Kidney (tissue), 14 donors: ENCODE data around the gene ETNPPL. TPM values are rescaled to one million over a fixed set of nuclear protein-coding genes. Genes with fewer than 3 reads are reported as not detected.

Experiments
- DNase-seq, 5 donors: peaks; one replicate each; pipeline ENCODE4 v3.0.0-alpha.2; 2013 to 2020
- FAIRE-seq: peaks from 2 replicates; lab custom pipeline; 2012; peaks lifted over from hg19 to GRCh38; lab: Jason Lieb, UNC
- H3K27ac ChIP-seq, 2 donors: one replicate each; pipeline ENCODE4 v1.7.0; 2013; ENCODE audit warnings: low read depth in 2 of 2, low read length in 2 of 2, inconsistent platforms in 1 of 2
- H3K27me3 ChIP-seq: one replicate; pipeline ENCODE4 v1.7.1; 2013; ENCODE audit warnings: low read length, inconsistent platforms; ENCODE audit not compliant: control insufficient read depth, insufficient read depth
- H3K36me3 ChIP-seq, 3 donors: one replicate each; pipeline versions ENCODE4 v1.7.0 to v1.7.1; 2013; ENCODE audit warnings: low read length in 3 of 3, control low read depth in 1 of 3, inconsistent platforms in 1 of 3; ENCODE audit not compliant: insufficient read depth in 3 of 3, control insufficient read depth in 2 of 3
- H3K4me1 ChIP-seq, 3 donors: one replicate each; pipeline versions ENCODE4 v1.7.0 to v1.7.1; 2013; ENCODE audit warnings: low read length in 3 of 3, inconsistent platforms in 1 of 3, low read depth in 1 of 3; ENCODE audit not compliant: control insufficient read depth in 2 of 3, insufficient read depth in 2 of 3
- H3K4me3 ChIP-seq, 3 donors: one replicate each; pipeline versions ENCODE4 v1.7.0 to v1.8.1; 2013; ENCODE audit warnings: low read length in 3 of 3, control low read depth in 1 of 3, inconsistent platforms in 1 of 3
- H3K9ac ChIP-seq, 3 donors: one replicate each; pipeline versions ENCODE4 v1.7.0 to v1.7.1; 2013; ENCODE audit warnings: low read length in 3 of 3, control low read depth in 1 of 3, inconsistent platforms in 1 of 3
- H3K9me3 ChIP-seq, 3 donors: one replicate each; pipeline versions ENCODE4 v1.7.0 to v1.7.1; 2013; ENCODE audit warnings: low read length in 3 of 3, control low read depth in 1 of 3, inconsistent platforms in 1 of 3; ENCODE audit not compliant: control insufficient read depth in 2 of 3, insufficient read depth in 1 of 3
- intact Hi-C: fragments of 100-400 bp; cut with DNase I; formaldehyde crosslinking; loops from one replicate; pipeline ENCODE4 v1.11.1; 2022
- polyA plus RNA-seq: library from polyadenylated mRNA; stranded (reverse); fragments of 350-450 nt; fragmentation: Illumina TruSeq; extraction: RNeasy Lipid Tissue Mini Kit (QIAGEN cat#74804); gene quantifications from one replicate; pipeline ENCODE4 v1.2.3, GENCODE V29; 2014; ENCODE audit warnings: low read depth, low replicate concordance; ENCODE audit not compliant: insufficient read depth
- total RNA-seq: library from RNA; stranded (reverse); fragmentation: NEBNext Ultra II Directional; extraction: Animal tissue kit (Norgen Biotek cat#: 25700); gene quantifications from one replicate; pipeline ENCODE4 v1.2.1, GENCODE V29; 2021
- TF ChIP-seq, protein P1 (sequence below): IDR thresholded peaks from 3 replicates; pipeline ENCODE4 v1.5.1; 2012; ENCODE audit warnings: mild to moderate bottlenecking, moderate library complexity, borderline replicate concordance; ENCODE audit not compliant: insufficient read depth; ENCODE audit errors: extremely low read depth
- donor health status: control.
- donor health status: control.
- donor health status: control.
- donor health status: control.
- donor health status: control.
- donor health status: DM: yes; HTN: yes; CAD: no.
- donor health status: Normal renal cell carcinoma (clear cell type).

Gene ETNPPL
- total and polyA plus RNA-seq, 2 donors from 2014 or later: 1.7 TPM; not detected in 1

DNA sequence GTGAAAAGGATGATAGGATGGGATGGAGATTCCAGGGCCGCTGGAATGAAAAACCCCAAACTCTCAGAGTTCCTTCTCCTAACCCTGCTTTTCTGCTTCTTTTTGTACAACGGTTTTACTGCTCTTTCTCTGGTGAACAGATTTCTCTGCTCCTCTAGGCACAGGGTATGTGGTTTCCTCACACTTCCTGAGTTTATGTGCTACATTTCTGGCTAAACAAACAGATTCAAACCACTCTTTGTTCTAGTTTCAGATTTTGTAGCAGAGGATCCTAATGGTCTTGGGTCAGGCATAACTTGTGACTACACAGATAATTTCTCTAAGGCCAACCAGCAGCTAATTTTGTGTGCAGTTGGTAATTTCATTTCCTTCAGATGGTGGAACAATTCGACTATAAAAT, 59.9 kb downstream of the ETNPPL start:
- Histone ChIP-seq H3K4me1 (no peaks in the 10 kb centered on the region), H3K27me3 (no peaks in the 10 kb centered on the region), H3K9ac (no peak overlapping the region), H3K4me3 (no peak overlapping the region), H3K36me3 (no peaks in the 10 kb centered on the region), H3K9me3 (no peaks in the 10 kb centered on the region), H3K27ac (no peak overlapping the region)
- DNase-seq: no peak
- TF ChIP-seq, protein P1, sequence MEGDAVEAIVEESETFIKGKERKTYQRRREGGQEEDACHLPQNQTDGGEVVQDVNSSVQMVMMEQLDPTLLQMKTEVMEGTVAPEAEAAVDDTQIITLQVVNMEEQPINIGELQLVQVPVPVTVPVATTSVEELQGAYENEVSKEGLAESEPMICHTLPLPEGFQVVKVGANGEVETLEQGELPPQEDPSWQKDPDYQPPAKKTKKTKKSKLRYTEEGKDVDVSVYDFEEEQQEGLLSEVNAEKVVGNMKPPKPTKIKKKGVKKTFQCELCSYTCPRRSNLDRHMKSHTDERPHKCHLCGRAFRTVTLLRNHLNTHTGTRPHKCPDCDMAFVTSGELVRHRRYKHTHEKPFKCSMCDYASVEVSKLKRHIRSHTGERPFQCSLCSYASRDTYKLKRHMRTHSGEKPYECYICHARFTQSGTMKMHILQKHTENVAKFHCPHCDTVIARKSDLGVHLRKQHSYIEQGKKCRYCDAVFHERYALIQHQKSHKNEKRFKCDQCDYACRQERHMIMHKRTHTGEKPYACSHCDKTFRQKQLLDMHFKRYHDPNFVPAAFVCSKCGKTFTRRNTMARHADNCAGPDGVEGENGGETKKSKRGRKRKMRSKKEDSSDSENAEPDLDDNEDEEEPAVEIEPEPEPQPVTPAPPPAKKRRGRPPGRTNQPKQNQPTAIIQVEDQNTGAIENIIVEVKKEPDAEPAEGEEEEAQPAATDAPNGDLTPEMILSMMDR: no peak
- intact Hi-C loops: no loop called here
- no peak for FAIRE-seq

GRCh38 chr4:108700081-108700757, 62.6 kb downstream of the ETNPPL start:
- Histone ChIP-seq H3K27me3 (no peaks in the 10 kb centered on the region), H3K27ac (no peak overlapping the region), H3K4me3 (no peak overlapping the region), H3K9me3 (no peaks in the 10 kb centered on the region), H3K36me3 (no peaks in the 10 kb centered on the region), H3K9ac (no peak overlapping the region), H3K4me1 (no peaks in the 10 kb centered on the region)
- intact Hi-C loops: no loop called here
- no peak for DNase-seq
- TF ChIP-seq, protein P1: no peak
- no peak for FAIRE-seq

DNA sequence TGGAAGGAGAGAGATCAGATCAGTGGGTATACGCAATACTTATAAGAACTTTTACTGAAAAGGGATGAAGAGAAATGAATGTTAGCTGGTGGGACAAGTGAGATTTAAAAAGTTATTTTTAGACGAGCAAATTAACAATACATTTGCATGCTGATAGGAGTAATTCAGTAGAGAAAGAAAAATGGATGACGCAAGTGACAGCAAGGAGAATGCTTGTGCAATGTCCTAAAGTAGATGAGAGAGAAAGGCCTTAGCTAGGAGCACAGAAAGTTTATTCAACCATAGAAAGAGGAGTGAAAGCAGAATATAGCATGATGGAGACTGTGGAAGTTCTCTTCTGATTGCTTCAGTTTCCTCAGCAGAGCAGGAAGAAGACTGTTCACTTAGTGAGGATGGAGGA, 66.7 kb downstream of the ETNPPL start:
- Histone ChIP-seq H3K27ac (no peak overlapping the region), H3K9me3 (no peaks in the 10 kb centered on the region), H3K9ac (no peak overlapping the region), H3K4me1 (no peaks in the 10 kb centered on the region), H3K4me3 (no peak overlapping the region), H3K36me3 (no peaks in the 10 kb centered on the region), H3K27me3 (no peaks in the 10 kb centered on the region)
- TF ChIP-seq, protein P1: no peak
- DNase-seq (no peak), FAIRE-seq (no peak)
- intact Hi-C loops: no loop called here

- Histone ChIP-seq H3K36me3 (no peaks in the 10 kb centered on the region), H3K9ac (no peak overlapping the region), H3K27ac (no peak overlapping the region), H3K9me3 (no peaks in the 10 kb centered on the region), H3K4me3 (no peak overlapping the region), H3K27me3 (no peaks in the 10 kb centered on the region), H3K4me1 (no peaks in the 10 kb centered on the region)
- FAIRE-seq (no peak), DNase-seq (no peak)
- TF ChIP-seq, protein P1: no peak
- intact Hi-C loops: no loop called here
Observed at GRCh38 chr4:108695062-108695461, 67.8 kb downstream of the ETNPPL start.
